Measurements from ENCODE around the gene ASXL1.
A peak's percentile ranks its signal among the peaks of the same experiment; 100 is the strongest.
"Not testable (repeated sequence)": the region's sequence is repeated elsewhere in the genome, so short reads cannot be mapped to it uniquely, and the experiment has no call there.

Gene ASXL1

DNA sequence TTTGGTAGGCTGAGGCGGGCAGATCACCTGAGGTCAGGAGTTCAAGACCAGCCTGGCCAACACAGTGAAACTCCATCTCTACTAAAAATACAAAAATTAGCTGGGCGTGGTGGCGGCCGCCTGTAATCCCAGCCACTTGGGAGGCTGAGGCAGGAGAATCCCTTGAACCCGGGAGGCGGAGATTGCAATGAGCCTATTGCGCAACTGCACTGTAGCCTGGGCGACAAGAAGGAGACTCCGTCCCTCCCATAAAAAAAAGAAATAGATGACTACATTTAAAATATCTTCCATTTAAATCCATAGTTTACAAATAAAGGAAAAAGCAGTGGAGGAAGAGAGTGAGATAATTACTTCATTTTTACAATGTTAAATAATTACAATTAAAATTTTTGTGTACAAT is 21.9 kb downstream of the ASXL1 start:
- not testable (repeated sequence) for H3K36me3 ChIP-seq (ENCODE audit: control insufficient read depth in 2 of 2, insufficient read depth in 2 of 2, low read length in 2 of 2); H3K4me1 ChIP-seq (ENCODE audit: control insufficient read depth in 2 of 2, insufficient read depth in 2 of 2, low read length in 2 of 2); H3K27me3 ChIP-seq (ENCODE audit: control insufficient read depth in 2 of 2, insufficient read depth in 2 of 2, low read length in 2 of 2); H3K27ac ChIP-seq (ENCODE audit: low read depth in 2 of 2, low read length in 2 of 2); H3K9ac ChIP-seq (ENCODE audit: low read depth in 1 of 2, low read length in 2 of 2); H3K9me3 ChIP-seq (ENCODE audit: control insufficient read depth in 2 of 2, low read length in 2 of 2); H3K4me3 ChIP-seq (ENCODE audit: low read length in 2 of 2)

DNA sequence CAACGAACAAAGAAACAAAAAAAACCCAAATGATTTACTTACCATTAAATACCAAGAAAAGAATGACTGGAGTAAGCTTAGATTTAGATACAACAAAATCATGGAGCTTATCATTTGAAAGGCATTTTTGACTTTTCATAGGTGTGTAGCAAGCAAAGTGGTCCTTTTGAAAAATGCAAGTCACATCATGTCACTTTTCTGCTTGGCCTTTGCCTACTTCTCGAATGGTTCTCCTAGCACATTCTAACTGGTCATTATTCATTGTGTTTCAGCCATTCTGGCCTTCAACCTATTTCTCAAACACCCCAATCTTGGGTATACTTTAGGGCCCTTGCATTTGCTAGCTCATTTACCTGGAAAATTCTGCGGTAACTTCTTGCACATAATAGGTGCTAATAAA is 22.6 kb downstream of the ASXL1 start:
- no peak overlapping the region for H3K9ac ChIP-seq (ENCODE audit: low read depth in 1 of 2, low read length in 2 of 2)
- no peaks in the 10 kb centered on the region for H3K27me3 ChIP-seq (ENCODE audit: control insufficient read depth in 2 of 2, insufficient read depth in 2 of 2, low read length in 2 of 2)
- peaks cover 5 to 6% of the 10 kb centered on the region in 2 donors for H3K36me3 ChIP-seq (ENCODE audit: control insufficient read depth in 2 of 2, insufficient read depth in 2 of 2, low read length in 2 of 2)
- no peaks in the 10 kb centered on the region for H3K9me3 ChIP-seq (ENCODE audit: control insufficient read depth in 2 of 2, low read length in 2 of 2)
- peaks cover 0 to 8% of the 10 kb centered on the region in 2 donors for H3K4me1 ChIP-seq (ENCODE audit: control insufficient read depth in 2 of 2, insufficient read depth in 2 of 2, low read length in 2 of 2)
- H3K27ac ChIP-seq (ENCODE audit: low read depth in 2 of 2, low read length in 2 of 2): no peak overlapping the region
- H3K4me3 ChIP-seq (ENCODE audit: low read length in 2 of 2): no peak overlapping the region

GRCh38 chr20:32382102-32382950 is 24.2 kb downstream of the ASXL1 start:
- H3K4me1 ChIP-seq (ENCODE audit: control insufficient read depth in 2 of 2, insufficient read depth in 2 of 2, low read length in 2 of 2): peaks cover 0 to 11% of the 10 kb centered on the region in 2 donors
- peak overlapping the region; percentile 23 to 27 for H3K27ac ChIP-seq (ENCODE audit: low read depth in 2 of 2, low read length in 2 of 2)
- H3K4me3 ChIP-seq (ENCODE audit: low read length in 2 of 2): no peak overlapping the region
- H3K9me3 ChIP-seq (ENCODE audit: control insufficient read depth in 2 of 2, low read length in 2 of 2): no peaks in the 10 kb centered on the region
- no peak overlapping the region for H3K9ac ChIP-seq (ENCODE audit: low read depth in 1 of 2, low read length in 2 of 2)
- no peaks in the 10 kb centered on the region for H3K27me3 ChIP-seq (ENCODE audit: control insufficient read depth in 2 of 2, insufficient read depth in 2 of 2, low read length in 2 of 2)
- peaks cover 5% of the 10 kb centered on the region in 2 donors for H3K36me3 ChIP-seq (ENCODE audit: control insufficient read depth in 2 of 2, insufficient read depth in 2 of 2, low read length in 2 of 2)

DNA sequence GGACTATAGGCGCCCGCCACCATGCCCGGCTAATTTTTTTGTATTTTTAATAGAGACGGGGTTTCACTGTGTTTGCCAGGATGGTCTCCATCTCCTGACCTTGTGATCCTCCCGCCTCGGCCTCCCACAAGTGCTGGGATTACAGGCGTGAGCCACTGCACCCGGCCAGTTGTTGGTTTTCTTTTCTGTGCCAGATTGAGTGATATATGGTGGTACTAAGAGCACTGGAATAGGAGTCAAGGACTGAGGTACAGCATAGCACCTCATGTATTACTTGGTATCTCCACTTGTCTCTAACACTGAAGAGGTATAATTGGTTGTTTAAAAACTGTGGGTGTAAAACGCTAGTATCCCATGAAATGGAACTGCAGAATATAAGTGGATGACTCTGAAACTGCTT is 25.3 kb downstream of the ASXL1 start:
- H3K36me3 ChIP-seq (ENCODE audit: control insufficient read depth in 2 of 2, insufficient read depth in 2 of 2, low read length in 2 of 2); H3K9ac ChIP-seq (ENCODE audit: low read depth in 1 of 2, low read length in 2 of 2): not testable (repeated sequence)

GRCh38 chr20:32385541-32385940 is 27.4 kb downstream of the ASXL1 start:
- Histone ChIP-seq H3K4me1 (ENCODE audit: control insufficient read depth in 2 of 2, insufficient read depth in 2 of 2, low read length in 2 of 2) (peaks cover 6 to 13% of the 10 kb centered on the region in 2 donors), H3K9ac (ENCODE audit: low read depth in 1 of 2, low read length in 2 of 2) (no peak overlapping the region), H3K4me3 (ENCODE audit: low read length in 2 of 2) (no peak overlapping the region)

More for the DNA sequence above, 25.3 kb downstream of the ASXL1 start:
- H3K27me3 ChIP-seq (ENCODE audit: control insufficient read depth in 2 of 2, insufficient read depth in 2 of 2, low read length in 2 of 2); H3K9me3 ChIP-seq (ENCODE audit: control insufficient read depth in 2 of 2, low read length in 2 of 2); H3K27ac ChIP-seq (ENCODE audit: low read depth in 2 of 2, low read length in 2 of 2); H3K4me3 ChIP-seq (ENCODE audit: low read length in 2 of 2): not testable (repeated sequence)
- H3K4me1 ChIP-seq (ENCODE audit: control insufficient read depth in 2 of 2, insufficient read depth in 2 of 2, low read length in 2 of 2): peaks cover 0 to 11% of the 10 kb centered on the region in 2 donors

GRCh38 chr20:32386091-32386490 is 28.0 kb downstream of the ASXL1 start:
- H3K4me3 ChIP-seq (ENCODE audit: low read length in 2 of 2): no peak overlapping the region
- no peak overlapping the region for H3K9ac ChIP-seq (ENCODE audit: low read depth in 1 of 2, low read length in 2 of 2)
- H3K4me1 ChIP-seq (ENCODE audit: control insufficient read depth in 2 of 2, insufficient read depth in 2 of 2, low read length in 2 of 2): peaks cover 6 to 17% of the 10 kb centered on the region in 2 donors
- H3K9me3 ChIP-seq (ENCODE audit: control insufficient read depth in 2 of 2, low read length in 2 of 2): no peaks in the 10 kb centered on the region
- H3K27ac ChIP-seq (ENCODE audit: low read depth in 2 of 2, low read length in 2 of 2): no peak overlapping the region
- peaks cover 0 to under 1% of the 10 kb centered on the region in 2 donors for H3K36me3 ChIP-seq (ENCODE audit: control insufficient read depth in 2 of 2, insufficient read depth in 2 of 2, low read length in 2 of 2)
- H3K27me3 ChIP-seq (ENCODE audit: control insufficient read depth in 2 of 2, insufficient read depth in 2 of 2, low read length in 2 of 2): no peaks in the 10 kb centered on the region

More at GRCh38 chr20:32385541-32385940, 27.4 kb downstream of the ASXL1 start:
- Histone ChIP-seq H3K27ac (ENCODE audit: low read depth in 2 of 2, low read length in 2 of 2) (no peak overlapping the region), H3K9me3 (ENCODE audit: control insufficient read depth in 2 of 2, low read length in 2 of 2) (no peaks in the 10 kb centered on the region), H3K36me3 (ENCODE audit: control insufficient read depth in 2 of 2, insufficient read depth in 2 of 2, low read length in 2 of 2) (peaks cover 0 to 5% of the 10 kb centered on the region in 2 donors), H3K27me3 (ENCODE audit: control insufficient read depth in 2 of 2, insufficient read depth in 2 of 2, low read length in 2 of 2) (no peaks in the 10 kb centered on the region)

GRCh38 chr20:32387252-32387651 is 29.1 kb downstream of the ASXL1 start:
- Histone ChIP-seq H3K27me3 (ENCODE audit: control insufficient read depth in 2 of 2, insufficient read depth in 2 of 2, low read length in 2 of 2) (no peaks in the 10 kb centered on the region), H3K4me1 (ENCODE audit: control insufficient read depth in 2 of 2, insufficient read depth in 2 of 2, low read length in 2 of 2) (peaks cover 6 to 14% of the 10 kb centered on the region in 2 donors), H3K9ac (ENCODE audit: low read depth in 1 of 2, low read length in 2 of 2) (no peak overlapping the region), H3K4me3 (ENCODE audit: low read length in 2 of 2) (no peak overlapping the region), H3K27ac (ENCODE audit: low read depth in 2 of 2, low read length in 2 of 2) (no peak overlapping the region), H3K36me3 (ENCODE audit: control insufficient read depth in 2 of 2, insufficient read depth in 2 of 2, low read length in 2 of 2) (no peaks in the 10 kb centered on the region), H3K9me3 (ENCODE audit: control insufficient read depth in 2 of 2, low read length in 2 of 2) (no peaks in the 10 kb centered on the region)

GRCh38 chr20:32391003-32391402 is 32.9 kb downstream of the ASXL1 start:
- Histone ChIP-seq H3K36me3 (ENCODE audit: control insufficient read depth in 2 of 2, insufficient read depth in 2 of 2, low read length in 2 of 2) (peaks cover 0 to 2% of the 10 kb centered on the region in 2 donors), H3K9ac (ENCODE audit: low read depth in 1 of 2, low read length in 2 of 2) (no peak overlapping the region), H3K4me1 (ENCODE audit: control insufficient read depth in 2 of 2, insufficient read depth in 2 of 2, low read length in 2 of 2) (peaks cover 6% of the 10 kb centered on the region in 2 donors), H3K27me3 (ENCODE audit: control insufficient read depth in 2 of 2, insufficient read depth in 2 of 2, low read length in 2 of 2) (no peaks in the 10 kb centered on the region), H3K4me3 (ENCODE audit: low read length in 2 of 2) (no peak overlapping the region), H3K9me3 (ENCODE audit: control insufficient read depth in 2 of 2, low read length in 2 of 2) (no peaks in the 10 kb centered on the region), H3K27ac (ENCODE audit: low read depth in 2 of 2, low read length in 2 of 2) (peak overlapping the region; percentile 25 to 56)

GRCh38 chr20:32395066-32395465 is 36.9 kb downstream of the ASXL1 start:
- Histone ChIP-seq H3K27me3 (ENCODE audit: control insufficient read depth in 2 of 2, insufficient read depth in 2 of 2, low read length in 2 of 2) (no peaks in the 10 kb centered on the region), H3K27ac (ENCODE audit: low read depth in 2 of 2, low read length in 2 of 2) (no peak overlapping the region), H3K9ac (ENCODE audit: low read depth in 1 of 2, low read length in 2 of 2) (no peak overlapping the region), H3K36me3 (ENCODE audit: control insufficient read depth in 2 of 2, insufficient read depth in 2 of 2, low read length in 2 of 2) (peaks cover 0 to 2% of the 10 kb centered on the region in 2 donors), H3K9me3 (ENCODE audit: control insufficient read depth in 2 of 2, low read length in 2 of 2) (no peaks in the 10 kb centered on the region), H3K4me1 (ENCODE audit: control insufficient read depth in 2 of 2, insufficient read depth in 2 of 2, low read length in 2 of 2) (peaks cover 0 to 5% of the 10 kb centered on the region in 2 donors), H3K4me3 (ENCODE audit: low read length in 2 of 2) (no peak overlapping the region)

- Histone ChIP-seq H3K27ac (ENCODE audit: low read depth in 2 of 2, low read length in 2 of 2) (no peak overlapping the region), H3K27me3 (ENCODE audit: control insufficient read depth in 2 of 2, insufficient read depth in 2 of 2, low read length in 2 of 2) (no peaks in the 10 kb centered on the region), H3K4me1 (ENCODE audit: control insufficient read depth in 2 of 2, insufficient read depth in 2 of 2, low read length in 2 of 2) (peaks cover 0 to 2% of the 10 kb centered on the region in 2 donors), H3K4me3 (ENCODE audit: low read length in 2 of 2) (no peak overlapping the region), H3K36me3 (ENCODE audit: control insufficient read depth in 2 of 2, insufficient read depth in 2 of 2, low read length in 2 of 2) (peaks cover 0 to 2% of the 10 kb centered on the region in 2 donors), H3K9ac (ENCODE audit: low read depth in 1 of 2, low read length in 2 of 2) (no peak overlapping the region), H3K9me3 (ENCODE audit: control insufficient read depth in 2 of 2, low read length in 2 of 2) (no peaks in the 10 kb centered on the region)
These were observed 38.6 kb downstream of the ASXL1 start for GRCh38 chr20:32396646-32397160.
